ENCODE measurements around the gene GRHL3. TPM values are rescaled to one million over a fixed set of nuclear protein-coding genes. Genes with fewer than 3 reads are reported as not detected.
"Not testable (repeated sequence)": the region's sequence is repeated elsewhere in the genome, so short reads cannot be mapped to it uniquely, and the experiment has no call there.

The GRHL3 gene
- total RNA-seq, 4 donors from 2014 or later: 93.6 to 154 (median 129) TPM

- whole genome bisulfite sequencing: 84% methylated on average over 8 of the region's 8 CpGs
- H3K27me3 ChIP-seq: no peaks in the 10 kb centered on the region
- H3K36me3 ChIP-seq: no peaks in the 10 kb centered on the region
- DNase-seq (ENCODE audit: low spot score in 2 of 2): no peak
- no peak overlapping the region for H3K4me3 ChIP-seq
- peak overlapping the region; percentile 82 for H3K27ac ChIP-seq
- H3K9me3 ChIP-seq: no peaks in the 10 kb centered on the region
- H3K4me1 ChIP-seq: peaks cover 55% of the 10 kb centered on the region
- TF ChIP-seq POLR2A (IDR thresholded peaks at IDR 0.05) (no peak), EP300 (IDR thresholded peaks at IDR 0.05) (no peak), POLR2AphosphoS5 (IDR thresholded peaks at IDR 0.05) (no peak)
Observed at GRCh38 chr1:24284156-24284471, 35.0 kb upstream of the GRHL3 start.

GRCh38 chr1:24285231-24285630 lies 33.9 kb upstream of the GRHL3 start:
- H3K4me1 ChIP-seq: peaks cover 66% of the 10 kb centered on the region
- H3K27me3 ChIP-seq: no peaks in the 10 kb centered on the region
- WGBS: 50% methylated on average over 12 of the region's 13 CpGs
- TF ChIP-seq POLR2A (IDR thresholded peaks at IDR 0.05): no peak
- no peak for TF ChIP-seq EP300 (IDR thresholded peaks at IDR 0.05)
- TF ChIP-seq POLR2AphosphoS5 (IDR thresholded peaks at IDR 0.05): peak in 2 of 3 donors; percentile 6 to 24
- H3K36me3 ChIP-seq: no peaks in the 10 kb centered on the region
- peak overlapping the region; percentile 82 for H3K27ac ChIP-seq
- DNase-seq (ENCODE audit: low spot score in 2 of 2): no peak
- no peaks in the 10 kb centered on the region for H3K9me3 ChIP-seq
- H3K4me3 ChIP-seq: no peak overlapping the region

- Histone ChIP-seq H3K27me3 (no peaks in the 10 kb centered on the region), H3K9me3 (no peaks in the 10 kb centered on the region), H3K4me1 (peaks cover 76% of the 10 kb centered on the region), H3K4me3 (no peak overlapping the region), H3K36me3 (no peaks in the 10 kb centered on the region), H3K27ac (peak overlapping the region; percentile 82)
- DNase-seq (ENCODE audit: low spot score in 2 of 2): no peak
- 56% methylated on average over 9 of the region's 11 CpGs for WGBS
- TF ChIP-seq POLR2A (IDR thresholded peaks at IDR 0.05): no peak
- TF ChIP-seq EP300 (IDR thresholded peaks at IDR 0.05): no peak
- no peak for TF ChIP-seq CTCF (IDR thresholded peaks at IDR 0.05)
- TF ChIP-seq POLR2AphosphoS5 (IDR thresholded peaks at IDR 0.05): no peak
Observed at GRCh38 chr1:24286246-24287010, 32.7 kb upstream of the GRHL3 start.

- WGBS: 97% methylated on average over 6 of the region's 6 CpGs
- not testable (repeated sequence) for H3K27ac ChIP-seq; DNase-seq (ENCODE audit: low spot score in 2 of 2); H3K36me3 ChIP-seq; H3K9me3 ChIP-seq; H3K27me3 ChIP-seq; H3K4me3 ChIP-seq
- H3K4me1 ChIP-seq: peaks cover 72% of the 10 kb centered on the region
Observed at GRCh38 chr1:24287779-24288178, 31.4 kb upstream of the GRHL3 start.

DNA sequence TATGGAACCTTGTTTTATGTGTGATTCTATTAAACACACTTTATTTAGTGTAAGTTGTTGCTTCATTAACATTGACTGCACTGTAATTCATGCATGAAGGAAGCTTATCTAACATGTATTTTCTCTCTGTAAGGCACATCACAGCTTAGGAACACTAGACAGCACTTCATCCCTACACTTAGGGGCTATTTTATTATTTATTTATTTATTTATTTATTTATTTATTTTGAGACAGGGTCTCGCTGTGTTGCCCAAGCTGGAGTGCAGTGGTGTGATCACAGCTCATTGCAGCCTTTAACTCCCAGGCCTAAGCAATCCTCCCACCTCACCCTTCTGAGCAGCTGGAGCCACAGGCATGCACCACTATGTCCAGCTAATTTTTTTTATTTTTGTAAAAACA lies 30.7 kb upstream of the GRHL3 start:
- peaks cover 69% of the 10 kb centered on the region for H3K4me1 ChIP-seq
- TF ChIP-seq POLR2A (IDR thresholded peaks at IDR 0.05) (no peak), EP300 (IDR thresholded peaks at IDR 0.05) (no peak), POLR2AphosphoS5 (IDR thresholded peaks at IDR 0.05) (no peak), CTCF (IDR thresholded peaks at IDR 0.05) (no peak)
- no peaks in the 10 kb centered on the region for H3K27me3 ChIP-seq
- H3K9me3 ChIP-seq: no peaks in the 10 kb centered on the region
- H3K27ac ChIP-seq: no peak overlapping the region
- no peak overlapping the region for H3K4me3 ChIP-seq
- no peaks in the 10 kb centered on the region for H3K36me3 ChIP-seq
- DNase-seq (ENCODE audit: low spot score in 2 of 2): no peak
- WGBS: 100% methylated on average over 1 of the region's 1 CpG

DNA sequence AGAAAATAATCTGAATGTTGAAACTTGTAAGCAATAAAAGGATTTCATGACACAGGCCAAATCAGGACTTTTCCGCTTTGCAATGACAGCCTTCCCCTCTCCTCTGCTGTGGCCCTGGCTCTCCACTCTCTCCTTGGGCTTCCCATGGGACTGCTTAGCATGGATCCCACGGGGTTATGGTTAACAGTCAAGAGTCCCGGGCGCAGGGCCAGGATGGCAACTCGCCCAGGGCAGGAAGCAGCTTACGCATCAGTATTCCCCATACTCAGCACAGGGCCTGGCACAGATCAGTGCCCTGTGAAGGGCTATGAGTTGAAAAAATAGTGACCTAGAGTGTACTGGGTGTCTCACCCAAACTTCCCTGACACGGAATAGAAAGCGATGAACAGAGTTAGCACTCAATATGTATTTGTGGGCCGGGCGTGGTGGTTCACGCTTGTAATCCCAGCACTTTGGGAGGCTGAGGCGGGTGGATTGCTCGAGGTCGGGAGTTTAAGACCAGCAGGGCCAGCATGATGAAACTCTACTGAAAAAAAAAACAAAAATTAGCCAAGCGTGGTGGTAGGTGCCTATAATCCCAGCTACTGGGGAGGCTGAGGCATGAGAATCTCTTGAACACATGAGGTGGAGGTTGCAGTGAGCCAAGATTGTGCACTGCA lies 29.1 kb upstream of the GRHL3 start:
- no peak overlapping the region for H3K4me3 ChIP-seq
- peak; percentile 86 to 88 for DNase-seq (ENCODE audit: low spot score in 2 of 2)
- H3K27me3 ChIP-seq: no peaks in the 10 kb centered on the region
- H3K9me3 ChIP-seq: no peaks in the 10 kb centered on the region
- peak overlapping the region; percentile 21 for H3K27ac ChIP-seq
- H3K4me1 ChIP-seq: peaks cover 68% of the 10 kb centered on the region
- TF ChIP-seq EP300 (IDR thresholded peaks at IDR 0.05) (no peak), POLR2AphosphoS5 (IDR thresholded peaks at IDR 0.05) (peak in 2 of 3 donors; percentile 20 to 46), POLR2A (IDR thresholded peaks at IDR 0.05) (no peak)
- WGBS: 22% methylated on average over 15 of the region's 15 CpGs
- no peaks in the 10 kb centered on the region for H3K36me3 ChIP-seq

DNA sequence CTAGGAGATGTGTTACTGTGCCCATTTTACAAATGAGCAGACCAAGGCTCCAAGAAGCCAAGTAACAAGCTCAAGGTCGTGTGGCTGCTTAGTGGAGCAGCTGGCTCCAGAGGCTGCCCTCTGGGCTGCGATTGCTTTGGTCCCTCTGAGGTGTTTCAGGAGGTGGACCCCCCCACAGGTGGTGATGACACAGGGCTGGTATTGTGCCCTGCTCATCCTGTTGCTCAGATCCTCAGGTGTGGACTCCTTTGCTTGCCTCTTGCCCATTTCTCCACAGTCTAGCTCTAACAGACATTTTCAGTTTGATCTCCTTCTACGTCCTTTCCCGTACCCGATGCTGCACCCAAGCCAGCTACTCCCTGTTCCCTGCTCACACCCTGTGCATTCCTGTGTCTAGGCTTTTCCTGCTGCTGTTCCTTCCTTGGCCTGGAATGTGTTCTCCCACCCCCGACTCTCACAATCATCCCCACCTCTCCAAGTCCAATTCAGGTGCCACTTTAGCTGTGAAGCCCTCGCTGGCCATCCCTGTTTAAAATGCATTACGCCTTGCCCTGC lies 28.1 kb upstream of the GRHL3 start:
- Histone ChIP-seq H3K27ac (no peak overlapping the region), H3K27me3 (no peaks in the 10 kb centered on the region), H3K36me3 (no peaks in the 10 kb centered on the region), H3K4me1 (peaks cover 67% of the 10 kb centered on the region), H3K4me3 (no peak overlapping the region), H3K9me3 (no peaks in the 10 kb centered on the region)
- TF ChIP-seq POLR2AphosphoS5 (IDR thresholded peaks at IDR 0.05): no peak
- no peak for TF ChIP-seq CTCF (IDR thresholded peaks at IDR 0.05)
- no peak for TF ChIP-seq EP300 (IDR thresholded peaks at IDR 0.05)
- TF ChIP-seq POLR2A (IDR thresholded peaks at IDR 0.05): no peak
- DNase-seq (ENCODE audit: low spot score in 2 of 2): no peak
- WGBS: 78% methylated on average over 8 of the region's 8 CpGs

Measured in suprapubic skin (tissue), 4 donors.